Measurements from ENCODE around the gene CDK5RAP1.

CDK5RAP1 gene

DNA sequence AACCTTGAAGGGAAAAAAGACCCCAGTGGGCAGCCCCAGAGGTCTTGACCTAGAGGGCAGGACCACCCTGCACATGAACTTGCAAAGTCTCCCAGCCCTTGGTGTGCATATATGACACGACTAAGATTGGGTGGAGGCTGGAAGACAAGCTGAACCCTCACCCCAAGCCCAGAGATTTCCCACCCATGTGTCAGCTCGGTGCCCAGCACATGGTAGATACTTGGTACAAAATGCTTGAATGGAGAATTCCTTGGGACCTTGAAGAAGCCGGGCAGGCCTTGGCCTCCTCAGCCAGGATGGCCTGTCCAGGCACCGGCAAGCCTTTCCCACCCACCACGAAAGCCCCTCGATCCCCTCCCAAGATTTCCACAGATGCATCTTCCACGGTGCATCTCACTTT is 67.7 kb downstream of the CDK5RAP1 start:
- DNase-seq (ENCODE audit: low read depth) = no peak

DNA sequence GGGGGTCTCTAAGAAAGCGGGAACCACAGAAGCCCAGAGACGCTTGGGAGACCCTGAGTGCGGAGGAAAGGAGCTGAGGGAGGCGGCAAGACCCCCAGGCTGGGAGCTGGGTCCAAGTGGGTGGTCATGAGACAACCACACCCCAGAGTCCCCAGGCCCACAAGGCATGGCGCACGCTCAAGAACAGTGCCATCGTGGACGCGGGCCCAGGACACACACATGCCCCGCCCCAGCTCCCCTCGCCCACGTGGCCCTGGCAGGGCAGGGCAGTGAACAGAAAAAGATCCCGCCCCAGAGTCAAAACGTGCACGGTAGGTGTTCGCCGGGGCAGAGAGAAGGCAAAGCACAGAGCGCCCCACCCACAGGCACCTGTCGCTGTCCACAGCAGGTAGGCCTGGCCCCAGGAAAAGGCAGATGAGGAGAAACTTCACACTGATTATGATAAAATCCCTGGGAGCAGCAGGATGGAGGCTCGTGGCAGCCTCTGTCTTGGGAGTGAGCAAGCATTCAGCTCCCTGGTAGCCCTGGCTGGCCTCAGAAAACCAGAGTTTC is 68.3 kb downstream of the CDK5RAP1 start:
- no peak for DNase-seq (ENCODE audit: low read depth)

DNA sequence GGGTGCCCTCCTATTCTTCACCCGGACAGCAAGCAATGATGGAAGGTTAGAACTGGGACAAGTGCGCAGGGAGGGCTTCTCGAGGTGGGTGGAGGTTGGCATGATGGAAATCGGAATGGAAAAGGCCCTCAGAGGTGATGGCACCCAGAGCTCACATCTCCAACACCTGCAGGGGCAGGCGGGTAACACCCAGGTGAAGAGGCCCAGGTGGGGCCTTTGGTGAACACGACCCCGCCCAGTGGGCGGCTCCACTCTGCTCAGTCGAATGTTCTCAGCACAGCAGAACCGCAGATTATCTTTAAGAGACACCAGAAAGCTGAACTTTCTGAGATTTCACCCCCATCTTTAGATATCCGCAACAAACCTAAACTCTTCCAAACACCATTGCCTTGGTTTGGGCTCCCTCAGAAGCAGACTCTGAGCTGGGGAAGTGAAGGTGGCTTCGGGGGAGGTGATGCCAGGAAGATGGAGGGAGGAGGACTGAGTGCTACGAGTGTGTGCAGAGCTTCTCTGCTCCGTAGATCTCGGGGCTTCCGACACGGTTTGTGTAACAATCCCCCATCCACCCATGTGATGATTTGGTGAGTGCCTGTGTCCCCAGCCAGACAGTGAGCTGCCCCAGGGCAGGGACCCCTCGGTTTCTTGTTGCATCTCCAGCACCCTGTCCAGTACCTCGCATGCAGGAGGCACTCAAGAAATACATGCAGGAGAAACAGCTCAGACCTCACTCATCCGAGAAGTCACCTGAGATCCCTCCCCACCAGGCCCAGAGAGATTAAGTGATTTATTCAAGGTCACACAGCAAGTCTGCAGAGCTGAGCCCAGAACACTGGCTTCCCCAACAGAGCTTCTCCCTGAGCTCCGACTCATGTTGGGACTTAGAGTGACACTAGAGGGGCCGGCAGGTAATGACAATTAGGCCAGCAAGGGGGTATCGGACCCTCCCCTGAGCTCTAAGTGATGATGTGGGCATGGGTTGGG is 72.9 kb downstream of the CDK5RAP1 start:
- no peak for DNase-seq (ENCODE audit: low read depth)

DNA sequence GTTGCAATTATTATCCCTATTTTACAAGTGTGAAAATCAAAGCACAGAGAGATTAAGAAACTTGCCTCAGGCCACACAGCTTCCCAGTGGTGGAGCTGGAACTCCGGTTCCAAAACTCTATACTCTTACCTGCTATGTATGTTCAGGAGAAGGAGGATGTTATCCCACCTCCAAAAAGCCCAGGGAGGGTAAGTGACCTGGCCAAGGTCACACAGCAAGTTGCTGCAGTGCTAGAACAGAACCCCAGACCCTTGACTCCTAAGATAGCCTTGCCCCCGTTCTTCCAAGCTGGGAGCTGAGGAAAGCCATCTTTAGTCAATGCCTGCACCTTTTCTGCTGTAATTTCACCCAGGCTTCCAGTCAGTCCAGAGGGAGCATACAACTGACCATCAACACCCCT is 76.0 kb downstream of the CDK5RAP1 start:
- DNase-seq (ENCODE audit: low read depth) = no peak

DNA sequence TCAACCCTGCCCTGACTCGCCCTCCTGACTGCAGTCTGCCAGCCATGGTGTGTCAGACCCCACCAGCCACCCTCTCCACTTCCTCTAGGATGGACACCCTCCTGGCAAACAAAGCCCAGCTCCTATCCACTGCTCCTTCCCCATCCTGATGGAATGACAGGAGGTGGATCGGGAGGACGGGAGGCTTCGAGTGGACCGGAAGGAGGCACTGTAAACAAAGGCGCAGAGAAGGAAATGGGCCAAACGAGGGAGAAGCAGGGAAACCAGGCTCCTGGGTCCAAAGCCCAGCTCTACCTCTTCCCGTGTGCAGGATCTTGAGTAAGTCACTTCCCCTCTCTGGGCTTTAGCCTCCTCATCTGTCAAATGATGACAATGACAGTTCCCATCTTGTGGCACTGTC is 78.1 kb downstream of the CDK5RAP1 start:
- no peak for DNase-seq (ENCODE audit: low read depth)

DNA sequence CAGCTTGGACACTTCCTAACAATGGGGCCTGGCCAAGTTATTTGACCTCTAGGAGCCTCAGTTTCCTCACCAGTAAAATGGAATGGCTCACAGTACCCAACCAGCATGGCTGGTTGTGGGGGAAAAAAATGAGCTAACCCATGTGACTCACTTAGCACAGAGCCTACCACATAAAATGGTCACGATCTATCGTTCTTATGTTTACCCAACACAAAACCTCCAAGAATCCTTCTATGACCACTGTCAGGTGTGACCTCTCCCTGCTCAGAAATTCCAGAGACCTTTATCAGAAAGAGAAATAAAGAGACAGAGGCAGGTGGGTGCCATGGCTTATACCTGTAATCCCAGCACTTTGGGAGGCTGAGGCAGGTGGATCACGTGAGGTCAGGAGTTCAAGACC is 78.9 kb downstream of the CDK5RAP1 start:
- DNase-seq (ENCODE audit: low read depth) = no peak

DNA sequence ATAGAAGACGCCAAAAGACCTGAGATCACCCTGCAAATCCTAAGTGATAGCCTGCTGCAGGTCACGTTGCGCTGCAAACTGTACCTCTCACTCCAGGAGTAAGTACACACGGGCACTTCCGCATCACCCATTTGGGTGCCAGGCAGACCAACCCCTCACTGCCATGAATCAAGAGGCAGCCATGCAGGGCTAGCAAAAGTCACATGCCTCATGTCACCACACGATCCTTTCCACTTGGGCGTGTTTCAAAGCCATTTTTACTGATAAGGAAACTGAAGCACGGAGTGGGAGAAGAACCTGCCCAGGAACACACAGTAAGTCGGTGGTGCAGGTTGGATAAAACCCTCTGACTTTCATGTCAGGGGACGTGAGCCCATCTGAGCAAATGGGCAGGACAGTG is 81.3 kb downstream of the CDK5RAP1 start:
- no peak for DNase-seq (ENCODE audit: low read depth)

DNA sequence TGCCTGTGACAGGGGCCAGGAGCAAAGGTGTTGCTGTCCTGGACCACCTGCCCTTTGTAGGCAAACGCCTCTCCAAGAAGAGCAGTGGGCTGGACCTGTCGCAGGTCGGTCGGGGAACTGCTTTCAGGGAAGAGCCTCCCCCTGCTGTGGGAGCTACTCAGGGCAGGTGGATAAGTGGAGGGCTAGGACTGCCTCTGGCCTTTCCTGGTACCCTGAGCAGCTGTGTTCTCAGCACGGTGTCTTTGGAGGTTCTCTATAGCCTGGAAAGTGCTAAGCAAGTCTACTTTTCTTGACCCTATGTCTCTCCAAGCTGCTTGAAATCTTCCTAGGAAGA is 83.3 kb downstream of the CDK5RAP1 start:
- no peak for DNase-seq (ENCODE audit: low read depth)

DNA sequence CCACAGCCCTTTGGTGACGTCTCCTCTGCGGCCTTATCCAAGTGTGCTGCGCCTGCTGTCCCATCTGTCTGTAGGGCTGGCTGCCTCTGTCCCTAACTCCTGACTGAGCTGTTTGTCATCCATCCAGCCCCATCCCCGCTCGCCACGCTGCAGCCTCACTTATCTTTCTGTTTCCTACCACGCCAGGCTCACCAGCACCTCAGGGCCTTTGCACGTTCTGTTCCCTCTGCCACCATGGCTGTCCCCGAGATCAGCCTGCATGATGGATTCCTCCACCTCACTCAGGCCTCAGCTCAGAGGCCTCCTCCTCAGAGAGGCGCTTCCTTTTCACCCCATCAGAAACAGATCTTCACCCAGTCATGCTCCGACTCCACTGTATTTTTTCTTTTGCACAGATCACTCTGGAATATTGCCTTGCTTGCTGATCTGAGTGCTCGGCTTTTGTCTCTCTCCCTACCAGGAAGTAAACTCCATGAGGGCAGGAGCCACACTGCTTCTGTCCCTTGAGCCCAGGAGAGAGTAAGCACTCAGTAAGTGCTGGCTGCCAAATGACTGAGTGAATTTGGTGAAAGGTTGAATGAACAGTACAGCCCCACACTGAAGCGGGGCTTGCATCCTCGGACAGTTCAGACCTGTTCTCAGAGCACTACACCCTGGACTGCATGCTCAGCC is 83.8 kb downstream of the CDK5RAP1 start:
- no peak for DNase-seq (ENCODE audit: low read depth)

DNA sequence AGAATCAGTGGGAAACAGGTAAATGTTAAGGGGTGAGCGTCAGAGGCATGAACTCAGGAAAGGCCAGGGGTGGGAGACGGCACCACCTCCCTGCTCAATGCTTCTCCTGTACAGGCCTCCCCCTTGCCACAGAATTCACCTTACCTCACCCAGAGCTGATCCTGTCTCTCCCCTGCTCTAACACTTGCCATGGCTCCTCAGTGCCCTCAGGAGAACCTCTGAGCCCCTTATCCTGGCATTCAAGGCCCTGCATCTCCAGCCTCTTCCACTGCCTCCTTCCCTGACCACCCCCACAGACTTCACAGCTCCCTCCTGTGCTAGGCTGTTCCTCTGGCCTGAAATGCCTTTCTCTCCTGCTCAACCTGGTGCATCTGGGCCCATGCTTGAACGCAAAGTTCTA is 84.4 kb downstream of the CDK5RAP1 start:
- DNase-seq (ENCODE audit: low read depth) = no peak

DNA sequence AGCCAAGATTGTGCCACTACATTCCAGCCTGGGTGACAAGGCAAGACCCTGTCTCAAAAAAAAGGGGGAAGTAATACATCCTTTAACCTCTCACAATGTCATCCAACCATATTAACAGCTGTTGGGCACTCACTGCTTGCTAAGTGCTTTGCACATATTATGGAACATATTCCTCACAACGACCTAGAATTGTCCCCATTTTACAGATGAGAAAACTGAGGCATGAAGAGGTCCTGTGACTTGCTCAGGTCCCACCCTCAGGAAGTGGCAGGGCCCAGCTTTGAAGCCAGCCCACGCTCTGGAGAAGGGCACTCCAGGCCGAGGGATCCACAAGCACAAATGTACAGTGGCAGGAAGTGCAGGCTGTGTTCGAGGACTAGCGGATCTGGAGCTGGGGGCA is 85.0 kb downstream of the CDK5RAP1 start:
- DNase-seq (ENCODE audit: low read depth) = no peak

DNA sequence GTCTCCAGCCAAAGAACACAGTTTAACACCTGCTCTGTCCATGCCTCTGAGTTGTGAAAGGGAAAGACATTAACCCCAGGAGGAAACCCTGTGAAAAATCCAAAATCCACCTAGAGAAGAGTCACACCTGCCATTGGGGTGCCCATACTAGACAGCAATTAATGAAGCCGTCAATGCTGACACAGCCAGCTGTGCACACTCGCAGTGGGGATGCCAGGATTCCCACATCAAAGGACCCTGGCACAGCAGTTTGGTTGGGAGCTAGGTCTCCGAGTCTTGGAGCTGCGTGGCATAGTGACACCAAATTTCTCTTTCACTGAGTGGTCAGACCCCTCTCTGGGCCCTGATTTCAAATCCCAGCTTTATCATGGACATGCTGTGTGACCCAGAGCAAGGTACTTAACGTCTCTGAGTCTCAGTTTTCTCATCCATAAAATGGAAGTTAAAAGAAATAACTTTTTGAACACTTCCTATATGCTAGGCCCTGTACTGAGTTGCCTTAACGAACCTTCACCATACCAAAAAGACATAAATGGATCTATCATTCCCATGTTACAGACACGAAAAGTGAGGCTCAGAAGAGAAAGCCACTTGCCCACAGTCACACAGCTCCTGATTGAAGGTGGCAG is 87.5 kb downstream of the CDK5RAP1 start:
- DNase-seq (ENCODE audit: low read depth) = no peak

DNA sequence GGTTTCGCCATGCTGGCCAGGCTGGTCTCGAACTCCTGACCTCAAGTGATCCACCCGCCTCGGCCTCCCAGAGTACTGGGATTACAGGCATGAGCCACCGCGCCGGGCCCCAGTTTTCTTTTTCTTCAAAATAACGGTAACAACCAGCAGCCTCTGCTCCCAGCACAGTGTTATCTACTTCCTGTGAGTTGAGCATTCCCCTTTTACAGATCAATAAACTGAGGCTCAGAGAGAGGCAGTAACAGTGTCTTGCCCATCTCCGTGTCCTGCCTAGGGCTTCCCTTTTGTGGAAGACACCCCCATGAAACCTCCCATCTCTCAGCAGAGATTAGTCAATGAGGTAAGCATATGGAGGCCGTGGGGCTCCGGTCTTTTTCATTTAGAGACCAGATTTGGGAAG is 88.7 kb downstream of the CDK5RAP1 start:
- DNase-seq (ENCODE audit: low read depth) = no peak

DNA sequence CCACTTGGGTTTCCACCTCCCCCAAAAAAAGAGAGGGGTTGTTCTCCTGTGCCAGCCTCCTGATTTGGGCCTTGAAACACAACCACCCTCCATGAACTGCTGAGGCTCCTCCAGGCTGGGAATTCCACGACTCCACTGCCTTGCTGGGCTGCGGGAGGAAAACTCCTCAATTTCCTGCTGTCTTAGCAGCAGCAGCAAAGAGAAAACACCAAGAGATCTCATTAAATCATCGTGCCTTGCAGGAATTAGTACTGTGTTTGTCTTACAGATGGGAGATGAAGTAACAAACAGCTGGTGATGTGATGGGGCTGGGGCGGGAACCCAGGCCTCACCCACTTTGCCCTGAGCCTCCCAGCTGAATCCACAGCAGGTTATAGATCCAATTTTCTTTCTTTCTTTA is 89.3 kb downstream of the CDK5RAP1 start:
- DNase-seq (ENCODE audit: low read depth) = no peak

DNA sequence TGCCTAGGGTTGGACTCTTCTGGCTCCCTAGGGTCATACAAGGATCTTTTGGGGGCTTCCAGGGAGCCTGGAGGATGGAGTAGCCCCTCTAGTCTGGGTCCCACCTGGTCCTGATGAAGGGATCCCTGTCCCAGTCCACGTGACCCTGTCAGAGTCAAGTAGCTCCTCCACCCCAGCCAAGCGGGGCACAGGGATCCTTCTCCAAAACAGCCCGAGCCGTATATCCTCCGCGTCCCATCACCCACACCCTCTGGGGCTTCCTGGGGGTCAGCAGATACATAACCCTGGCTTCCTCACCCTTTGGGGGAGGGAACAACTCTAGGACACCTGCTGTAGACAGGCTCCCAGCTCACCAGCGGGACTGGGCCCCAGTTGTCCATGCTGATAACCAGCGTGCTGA is 90.3 kb downstream of the CDK5RAP1 start:
- no peak for DNase-seq (ENCODE audit: low read depth)

DNA sequence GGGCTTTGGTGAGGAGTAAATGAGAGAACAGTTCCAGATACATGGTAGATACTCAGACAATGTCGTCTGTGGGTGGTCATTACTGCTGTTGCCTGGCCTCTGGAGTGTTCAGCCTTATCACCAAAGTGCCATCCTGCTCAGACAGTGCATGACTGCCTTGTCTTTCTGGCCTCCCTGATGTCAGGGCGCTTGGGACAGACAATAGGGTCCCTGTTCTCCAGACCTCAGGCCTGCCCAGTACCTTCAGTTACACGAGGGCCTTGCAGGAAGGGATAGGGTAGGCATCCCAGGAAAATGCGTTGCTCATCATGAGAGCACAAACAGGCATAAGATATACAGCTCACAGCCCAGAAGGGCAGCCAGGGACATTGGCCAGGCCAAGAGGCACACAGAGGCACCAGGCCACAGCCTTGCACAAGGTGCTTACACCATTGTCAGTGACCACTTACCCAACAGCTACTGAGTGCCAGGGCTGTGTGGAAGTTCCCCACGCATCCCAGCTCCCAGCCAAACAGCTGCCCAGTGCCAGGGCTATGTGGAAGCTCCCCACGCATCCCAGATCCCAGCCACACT is 90.9 kb downstream of the CDK5RAP1 start:
- no peak for DNase-seq (ENCODE audit: low read depth)

DNA sequence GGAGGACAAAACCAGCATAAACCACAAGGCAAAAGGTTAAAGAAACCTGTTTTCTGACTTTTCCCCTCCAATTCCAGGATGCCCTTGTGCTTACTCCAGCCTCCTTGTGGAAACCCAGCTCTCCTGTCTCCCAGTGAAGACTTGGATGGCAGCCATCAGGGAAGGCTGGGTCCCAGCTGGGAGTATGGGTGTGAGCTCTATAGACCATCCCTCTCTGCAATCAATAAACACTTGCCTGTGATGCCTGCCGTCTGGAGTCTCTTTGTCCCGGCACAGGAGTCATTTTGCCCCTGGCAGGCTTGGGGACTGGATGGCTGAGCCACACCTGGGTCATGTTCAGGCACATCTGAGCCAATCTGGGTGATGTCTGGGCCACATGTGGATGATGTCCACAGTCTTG is 91.7 kb downstream of the CDK5RAP1 start:
- DNase-seq (ENCODE audit: low read depth) = no peak
